ENCODE results near the gene ARID3A.

Gene ARID3A

DNA sequence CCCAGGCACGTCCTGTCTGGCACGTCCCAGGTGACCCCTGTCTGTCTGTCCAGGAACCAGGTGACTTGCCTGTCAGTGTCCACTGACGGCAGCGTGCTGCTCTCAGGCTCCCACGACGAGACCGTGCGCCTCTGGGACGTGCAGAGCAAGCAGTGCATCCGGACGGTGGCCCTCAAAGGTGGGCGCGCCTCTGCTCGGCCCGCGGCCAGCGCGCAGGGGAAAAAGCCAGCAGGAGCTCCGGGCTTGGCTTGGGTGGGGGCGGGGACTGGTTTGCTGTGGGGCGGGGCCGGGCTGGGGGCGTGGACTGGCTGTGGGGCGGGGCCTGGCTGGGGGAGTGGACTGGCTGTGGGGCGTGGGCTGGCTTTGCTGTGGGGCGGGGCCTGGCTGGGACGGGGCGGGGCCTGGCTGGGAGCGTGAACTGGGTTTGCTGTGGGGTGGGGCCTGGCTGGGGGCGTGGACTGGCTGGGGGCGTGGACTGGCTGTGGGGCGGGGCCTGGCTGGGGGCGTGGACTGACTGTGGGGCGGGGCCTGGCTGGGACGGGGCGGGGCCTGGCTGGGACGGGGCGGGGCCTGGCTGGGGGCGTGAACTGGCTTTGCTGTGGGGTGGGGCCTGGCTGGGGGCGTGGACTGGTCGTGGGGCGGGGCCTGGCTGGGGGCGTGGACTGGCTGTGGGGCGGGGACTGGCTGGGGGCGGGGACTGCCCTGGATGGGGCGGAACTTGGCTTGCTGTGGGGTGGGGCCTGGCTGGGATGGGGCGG is 65.5 kb downstream of the ARID3A start:
- DNase-seq: peak; percentile 94

DNA sequence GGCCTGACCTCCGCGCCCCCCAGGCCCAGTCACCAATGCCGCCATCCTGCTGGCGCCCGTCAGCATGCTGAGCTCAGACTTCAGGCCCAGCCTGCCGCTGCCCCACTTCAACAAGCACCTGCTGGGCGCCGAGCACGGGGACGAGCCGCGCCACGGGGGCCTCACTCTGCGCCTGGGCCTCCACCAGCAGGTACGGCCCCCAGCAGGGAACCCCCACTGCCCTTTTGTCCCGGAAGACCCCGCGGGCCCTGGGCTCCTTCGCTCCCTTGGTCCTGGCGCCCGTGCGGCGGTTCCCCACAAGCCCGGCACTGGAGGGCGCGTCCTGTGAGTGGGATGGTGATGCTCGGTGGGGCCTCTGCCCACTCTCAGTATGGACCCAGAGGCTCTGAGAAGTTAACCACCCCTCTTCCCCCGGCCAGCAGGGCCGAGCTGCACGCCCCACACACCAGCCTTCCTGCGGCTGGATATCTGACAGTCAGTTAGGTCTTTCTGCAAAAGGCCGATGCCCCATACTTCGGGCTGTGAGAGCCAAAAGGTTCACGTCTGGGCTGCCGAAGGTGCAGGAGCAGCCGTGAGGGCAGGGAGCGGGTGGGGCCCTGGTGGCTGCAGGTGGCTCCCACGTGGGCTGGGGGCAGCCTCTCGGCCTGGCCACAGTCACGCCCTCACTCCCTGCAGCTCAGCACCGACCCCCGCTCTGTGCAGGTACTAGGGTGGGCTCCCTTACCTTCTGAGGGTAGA is 66.3 kb downstream of the ARID3A start:
- DNase-seq: no peak

DNA sequence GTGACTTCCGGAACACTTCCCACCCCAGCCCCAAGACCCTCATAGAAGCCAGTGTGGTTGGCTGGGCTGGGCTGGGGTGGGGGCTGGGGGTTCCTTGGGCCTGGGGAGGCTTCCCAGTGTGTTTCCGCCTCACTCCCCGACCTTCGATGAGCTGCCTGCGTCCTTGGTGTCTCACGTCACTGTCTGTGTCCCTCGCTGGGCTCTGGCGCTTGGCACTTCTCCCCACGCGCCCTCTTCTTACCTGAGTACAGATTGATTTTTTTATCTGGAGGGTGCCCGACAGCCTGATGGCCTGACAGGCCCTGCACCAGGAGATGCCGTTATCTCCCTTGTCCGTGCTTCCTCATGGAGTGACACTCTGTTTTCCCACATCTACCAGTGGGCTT is 66.8 kb downstream of the ARID3A start:
- no peak for DNase-seq

DNA sequence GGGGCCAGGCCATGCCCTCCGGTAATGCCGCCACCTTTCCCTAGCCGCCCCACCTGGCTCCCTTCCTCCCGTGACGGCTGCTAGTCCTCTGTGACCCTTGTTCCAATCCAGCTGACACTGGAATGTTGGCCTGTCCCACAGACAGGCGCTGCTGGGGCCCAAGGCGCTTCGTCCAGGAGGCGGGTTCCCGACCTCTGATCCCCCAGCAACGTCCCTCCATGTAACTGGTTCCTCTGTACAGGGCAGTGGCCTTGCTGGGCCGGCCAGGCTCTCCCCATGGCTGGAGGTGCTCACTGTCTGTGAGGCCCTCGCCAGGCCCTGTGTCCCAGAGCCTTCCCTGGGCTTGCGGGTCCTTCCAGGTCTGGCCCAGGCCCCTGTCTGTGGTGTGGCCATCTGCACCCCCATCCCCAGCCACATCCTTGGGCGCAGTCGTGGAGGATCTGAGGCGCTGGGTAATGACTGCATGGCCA is 67.6 kb downstream of the ARID3A start:
- no peak for DNase-seq

DNA sequence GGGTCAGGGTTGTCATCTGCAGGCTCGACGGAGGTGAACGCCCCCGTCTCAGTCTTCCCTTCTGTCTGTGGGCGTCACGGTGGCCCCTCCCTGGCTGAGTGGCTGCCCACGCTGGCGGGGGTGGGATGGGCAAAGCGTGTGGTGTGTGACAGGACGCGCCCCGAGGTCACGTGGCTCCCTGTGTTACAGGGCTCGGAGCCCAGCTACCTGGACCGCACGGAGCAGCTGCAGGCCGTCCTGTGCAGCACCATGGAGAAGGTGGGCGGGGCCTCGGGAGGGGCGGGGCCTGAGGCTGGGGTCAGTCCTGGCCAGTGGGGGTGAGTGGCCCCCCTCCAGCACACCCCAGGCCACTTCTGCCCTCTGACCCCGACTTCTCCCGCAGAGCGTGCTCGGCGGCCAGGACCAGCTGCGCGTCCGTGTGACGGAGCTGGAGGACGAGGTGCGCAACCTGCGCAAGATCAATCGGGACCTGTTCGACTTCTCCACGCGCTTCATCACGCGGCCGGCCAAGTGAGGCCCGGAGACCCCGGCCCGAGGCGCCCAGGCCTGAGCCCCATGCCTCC is 68.1 kb downstream of the ARID3A start:
- no peak for DNase-seq

DNA sequence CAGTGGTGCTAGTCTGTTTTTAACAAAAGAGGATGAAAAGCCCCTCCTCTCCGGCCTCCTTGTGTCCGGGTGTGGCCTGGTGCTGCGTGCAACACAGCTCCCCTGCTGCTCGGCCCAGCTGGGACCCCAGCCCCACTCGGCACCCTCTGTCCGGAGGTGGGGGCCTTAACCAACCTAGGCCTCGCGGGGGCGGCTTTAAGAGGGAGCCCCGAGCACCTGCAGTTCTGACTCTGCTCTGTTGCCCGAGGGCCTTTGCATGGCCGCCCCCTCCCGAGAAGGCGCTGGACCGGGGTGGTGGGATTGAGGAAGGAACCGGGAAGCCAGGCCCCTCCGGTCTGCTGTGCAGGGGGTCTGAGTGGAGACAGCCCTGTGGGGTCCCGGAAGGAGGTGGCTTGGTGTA is 68.7 kb downstream of the ARID3A start:
- DNase-seq: no peak

DNA sequence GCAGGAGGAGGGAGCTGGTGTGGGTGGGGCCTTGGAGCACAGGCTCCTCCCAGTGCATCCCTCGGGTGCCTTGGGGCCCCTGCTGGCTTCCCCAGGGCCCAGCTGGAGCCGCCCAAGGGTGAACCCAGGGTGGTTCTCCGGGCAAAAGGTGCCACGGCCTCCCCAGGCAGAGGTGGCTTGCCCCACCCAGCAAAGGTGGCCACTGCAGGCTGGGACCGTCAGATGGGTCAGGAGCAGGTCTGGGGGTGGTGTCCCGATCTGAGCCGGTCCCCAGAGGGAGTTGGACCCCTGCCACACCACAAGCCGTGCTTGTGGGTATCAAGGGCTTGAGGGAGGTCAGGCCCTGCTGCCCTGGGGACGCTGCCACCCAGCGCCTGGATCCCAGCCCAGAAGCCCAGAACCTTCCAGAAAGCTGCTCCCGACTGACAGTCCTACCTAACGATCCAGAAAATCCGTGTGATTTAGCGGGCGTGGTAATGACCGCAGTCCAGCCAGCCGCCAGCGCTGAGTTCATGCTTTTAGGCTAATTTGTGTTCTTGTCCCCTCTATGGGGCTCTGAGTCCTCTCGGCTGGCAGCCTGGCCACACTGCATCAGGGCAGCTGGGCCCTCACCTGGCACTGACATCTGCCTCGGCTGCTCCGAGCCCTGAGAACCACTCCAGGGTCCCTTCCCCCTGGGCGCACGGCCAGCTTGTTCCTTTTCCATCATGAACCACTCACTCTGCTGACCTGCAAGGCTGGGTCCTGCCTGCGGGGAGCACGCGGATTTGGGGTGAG is 69.4 kb downstream of the ARID3A start:
- DNase-seq: no peak

DNA sequence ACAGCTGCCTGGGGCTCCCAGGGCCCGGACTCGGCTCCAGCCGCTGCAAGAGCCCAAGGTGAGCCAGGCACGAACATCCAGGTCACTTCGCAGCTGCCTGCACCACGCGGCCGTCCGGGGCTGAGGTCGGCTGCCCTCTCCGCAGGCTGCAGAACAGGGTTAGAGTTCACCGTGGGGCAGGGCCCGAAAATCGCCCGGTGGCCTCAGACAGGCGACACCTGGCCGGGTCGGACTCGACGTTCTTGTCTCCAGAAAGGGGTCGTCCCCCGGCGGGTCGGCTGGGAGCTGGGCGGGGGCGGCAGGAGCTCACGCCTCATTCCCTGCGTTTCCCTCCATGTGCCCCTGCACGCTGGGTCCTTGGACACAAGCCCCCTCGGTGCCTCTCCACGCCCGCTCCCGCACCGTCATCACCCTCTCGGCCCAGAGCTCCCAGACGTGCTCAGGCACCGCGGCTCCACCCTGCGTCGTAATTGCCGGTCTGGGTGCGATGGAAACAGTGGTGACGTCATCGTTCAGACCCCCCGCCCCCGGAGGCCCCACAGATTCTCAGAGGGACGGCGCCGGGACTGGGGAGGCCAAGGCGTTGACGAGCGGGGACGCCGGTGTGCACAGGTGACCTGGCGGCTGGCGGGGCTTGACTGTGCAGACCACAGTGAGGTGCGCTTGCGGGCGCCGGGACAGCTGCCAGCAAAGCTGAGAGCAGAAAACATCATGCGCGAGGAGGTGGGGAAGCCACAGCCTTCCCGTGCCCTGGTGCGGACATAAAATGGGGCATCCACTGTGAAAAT is 70.4 kb downstream of the ARID3A start:
- DNase-seq: no peak

DNA sequence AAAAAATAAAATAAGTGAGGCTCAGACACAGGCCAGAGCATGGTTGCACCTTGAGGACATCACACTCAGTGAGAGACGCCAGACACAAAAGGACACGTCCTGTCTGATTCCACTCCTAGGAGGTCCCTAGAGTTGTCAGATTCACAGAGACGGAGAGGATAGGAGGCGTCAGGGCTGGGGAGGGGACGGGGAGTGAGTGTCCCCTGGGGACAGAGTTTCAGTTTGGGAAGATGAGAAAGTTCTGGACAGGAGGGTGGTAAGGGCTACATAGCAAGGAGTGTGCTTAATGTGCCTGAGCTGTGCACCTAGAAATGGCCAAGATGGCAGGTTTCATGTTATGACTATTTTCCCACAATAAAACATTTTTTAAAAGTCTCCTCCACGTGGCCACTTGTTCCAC is 72.2 kb downstream of the ARID3A start:
- DNase-seq: no peak

DNA sequence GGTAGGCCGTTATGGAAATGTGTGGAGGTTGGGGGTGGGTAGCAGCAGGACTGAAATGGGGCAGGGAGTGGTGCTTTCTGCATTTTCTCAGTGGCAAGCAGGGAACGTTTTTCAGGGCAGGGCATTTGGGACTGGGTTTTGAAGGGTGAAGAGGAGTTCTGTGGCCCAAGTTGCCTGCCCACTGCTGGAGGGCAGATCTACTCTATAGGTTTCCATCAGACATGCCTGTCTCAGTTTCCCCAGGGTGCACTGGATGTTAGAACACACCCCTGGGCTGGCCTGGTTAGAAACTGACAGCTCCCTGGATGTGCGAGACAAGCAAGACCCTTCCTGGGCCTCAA is 73.5 kb downstream of the ARID3A start:
- DNase-seq: no peak

DNA sequence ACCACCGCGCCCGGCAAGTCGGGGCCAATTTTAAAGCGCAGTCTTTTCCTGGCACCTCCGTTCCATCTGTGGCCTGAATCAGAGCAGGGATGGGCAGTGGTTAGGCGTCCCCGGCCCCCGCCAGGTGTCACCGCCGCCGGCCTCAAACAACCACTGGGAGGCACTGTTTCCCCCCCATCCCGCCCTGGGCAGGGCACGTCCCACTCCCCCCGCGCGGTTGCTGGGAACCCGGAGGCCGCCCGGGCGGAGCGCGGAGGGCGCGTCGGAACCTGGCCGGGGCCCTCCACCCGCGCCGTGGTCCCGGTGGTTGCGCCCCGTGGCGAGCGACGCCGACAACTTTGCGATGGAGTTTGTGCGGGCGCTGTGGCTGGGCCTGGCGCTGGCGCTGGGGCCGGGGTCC is 74.3 kb downstream of the ARID3A start, which contains the start of gene GRIN3B:
Gene GRIN3B (plus strand): TSS at position 325 of the 400 bp plus-strand sequence. CDS start 19 bp downstream, at position 344.
- DNase-seq: peak; percentile 56

DNA sequence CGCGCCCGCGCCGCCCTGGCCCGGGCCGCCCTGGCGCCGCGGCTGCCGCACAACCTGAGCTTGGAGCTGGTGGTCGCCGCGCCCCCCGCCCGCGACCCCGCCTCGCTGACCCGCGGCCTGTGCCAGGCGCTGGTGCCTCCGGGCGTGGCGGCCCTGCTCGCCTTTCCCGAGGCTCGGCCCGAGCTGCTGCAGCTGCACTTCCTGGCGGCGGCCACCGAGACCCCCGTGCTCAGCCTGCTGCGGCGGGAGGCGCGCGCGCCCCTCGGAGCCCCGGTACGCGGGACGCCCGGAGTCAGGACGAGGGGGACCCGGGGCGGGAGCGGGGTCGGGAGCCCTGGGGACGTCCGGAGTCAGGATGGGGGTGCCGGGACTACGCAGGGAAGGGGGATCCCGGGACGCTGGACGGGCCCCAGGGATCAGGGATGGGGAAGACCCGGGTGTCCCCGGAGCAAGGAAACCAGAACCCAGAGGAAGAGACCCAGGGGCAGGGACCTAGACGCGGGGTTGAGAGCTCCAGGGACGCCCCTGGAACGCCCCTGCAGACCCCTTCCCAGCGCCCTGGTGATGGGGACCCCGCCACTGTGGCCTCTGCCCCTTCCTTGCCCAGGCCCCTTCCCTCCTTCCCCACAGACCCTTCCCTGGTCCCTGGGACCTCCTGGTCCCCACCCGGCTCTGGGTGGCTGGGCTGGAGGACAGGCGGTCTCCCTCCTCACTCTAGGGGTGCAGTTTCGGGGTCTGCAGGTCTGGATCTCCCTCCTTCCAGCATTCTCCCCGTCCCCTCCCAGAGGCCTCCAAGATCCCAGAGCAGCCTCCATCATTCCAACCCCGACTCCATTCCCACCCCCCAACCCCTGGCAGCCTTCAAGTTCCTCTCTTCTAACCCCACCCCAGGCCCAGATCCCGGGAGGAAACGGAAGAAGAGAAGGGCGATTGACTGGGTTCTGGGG is 75.0 kb downstream of the ARID3A start:
- no peak for DNase-seq

DNA sequence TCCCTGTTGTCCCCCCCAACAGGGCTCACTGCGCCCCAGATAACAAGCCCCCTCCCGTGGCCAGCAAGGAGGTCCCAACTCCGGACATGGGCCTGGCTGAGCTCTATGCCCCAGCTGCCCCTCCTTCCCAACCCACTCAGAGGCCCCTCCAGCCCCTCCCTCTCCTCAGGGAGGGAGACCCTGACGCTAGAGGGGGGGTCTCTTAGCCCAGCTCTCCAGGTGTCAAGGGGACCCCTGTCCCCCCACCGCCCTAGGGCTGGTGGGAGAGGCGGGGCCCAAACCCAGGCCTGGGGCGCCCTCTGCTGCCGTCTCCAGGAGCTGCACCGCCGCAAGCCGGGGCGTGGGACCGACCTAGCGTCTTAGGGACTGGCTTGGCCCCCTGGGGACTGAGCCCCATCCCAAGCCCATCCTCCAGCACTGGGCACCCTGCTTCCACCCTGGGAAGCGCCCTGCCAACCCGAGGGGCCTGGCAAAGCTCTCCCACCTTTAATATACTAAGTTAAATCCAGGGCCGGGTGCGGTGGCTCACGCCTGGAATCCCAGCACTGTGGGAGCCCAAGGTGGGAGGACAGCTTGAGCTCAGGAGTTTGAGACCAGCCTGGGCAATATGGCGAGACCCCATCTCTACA is 75.8 kb downstream of the ARID3A start:
- peak; percentile 51 for DNase-seq

DNA sequence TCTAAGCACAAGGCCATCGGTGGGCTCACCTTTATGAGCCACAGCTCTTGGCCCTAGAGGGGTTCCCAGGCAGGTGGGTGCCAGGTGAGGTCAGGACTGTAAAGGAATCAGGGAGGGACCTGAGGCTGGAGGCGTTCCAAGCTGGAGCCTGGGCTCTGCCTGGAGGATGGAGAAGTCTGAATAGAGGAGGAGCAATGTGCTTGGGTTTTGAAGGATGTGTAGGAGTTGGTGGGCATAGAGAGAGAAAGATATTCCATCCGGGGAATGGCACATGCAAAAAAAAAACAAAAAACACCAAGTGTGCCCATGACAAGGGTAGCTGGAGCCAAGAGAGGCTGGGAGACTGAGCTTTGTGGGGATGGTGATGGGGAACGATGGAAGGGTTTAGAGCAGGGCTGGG is 76.8 kb downstream of the ARID3A start:
- DNase-seq: no peak

DNA sequence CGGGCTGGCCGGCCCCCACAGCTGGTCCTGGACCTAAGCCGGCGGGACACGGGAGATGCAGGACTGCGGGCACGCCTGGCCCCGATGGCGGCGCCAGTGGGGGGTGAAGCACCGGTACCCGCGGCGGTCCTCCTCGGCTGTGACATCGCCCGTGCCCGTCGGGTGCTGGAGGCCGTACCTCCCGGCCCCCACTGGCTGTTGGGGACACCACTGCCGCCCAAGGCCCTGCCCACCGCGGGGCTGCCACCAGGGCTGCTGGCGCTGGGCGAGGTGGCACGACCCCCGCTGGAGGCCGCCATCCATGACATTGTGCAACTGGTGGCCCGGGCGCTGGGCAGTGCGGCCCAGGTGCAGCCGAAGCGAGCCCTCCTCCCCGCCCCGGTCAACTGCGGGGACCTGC is 77.4 kb downstream of the ARID3A start:
- DNase-seq: no peak

DNA sequence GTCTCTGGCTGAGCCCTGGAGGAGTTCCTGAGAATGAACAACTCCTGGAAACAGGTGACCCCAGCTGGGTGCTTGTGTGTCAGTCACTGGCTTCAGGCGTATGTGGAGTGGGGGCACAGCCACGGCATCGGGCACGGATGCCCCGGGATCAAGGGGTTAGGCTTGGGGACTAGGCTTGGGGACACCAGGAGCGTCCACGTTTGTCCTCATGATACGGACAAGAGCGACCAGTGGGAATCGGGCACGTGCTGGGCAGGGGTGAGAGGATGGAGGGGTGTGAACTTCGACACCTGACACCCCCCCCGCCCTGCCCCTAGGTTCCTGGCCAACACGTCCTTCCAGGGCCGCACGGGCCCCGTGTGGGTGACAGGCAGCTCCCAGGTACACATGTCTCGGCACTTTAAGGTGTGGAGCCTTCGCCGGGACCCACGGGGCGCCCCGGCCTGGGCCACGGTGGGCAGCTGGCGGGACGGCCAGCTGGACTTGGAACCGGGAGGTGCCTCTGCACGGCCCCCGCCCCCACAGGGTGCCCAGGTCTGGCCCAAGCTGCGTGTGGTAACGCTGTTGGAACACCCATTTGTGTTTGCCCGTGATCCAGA is 78.5 kb downstream of the ARID3A start:
- DNase-seq: no peak

DNA sequence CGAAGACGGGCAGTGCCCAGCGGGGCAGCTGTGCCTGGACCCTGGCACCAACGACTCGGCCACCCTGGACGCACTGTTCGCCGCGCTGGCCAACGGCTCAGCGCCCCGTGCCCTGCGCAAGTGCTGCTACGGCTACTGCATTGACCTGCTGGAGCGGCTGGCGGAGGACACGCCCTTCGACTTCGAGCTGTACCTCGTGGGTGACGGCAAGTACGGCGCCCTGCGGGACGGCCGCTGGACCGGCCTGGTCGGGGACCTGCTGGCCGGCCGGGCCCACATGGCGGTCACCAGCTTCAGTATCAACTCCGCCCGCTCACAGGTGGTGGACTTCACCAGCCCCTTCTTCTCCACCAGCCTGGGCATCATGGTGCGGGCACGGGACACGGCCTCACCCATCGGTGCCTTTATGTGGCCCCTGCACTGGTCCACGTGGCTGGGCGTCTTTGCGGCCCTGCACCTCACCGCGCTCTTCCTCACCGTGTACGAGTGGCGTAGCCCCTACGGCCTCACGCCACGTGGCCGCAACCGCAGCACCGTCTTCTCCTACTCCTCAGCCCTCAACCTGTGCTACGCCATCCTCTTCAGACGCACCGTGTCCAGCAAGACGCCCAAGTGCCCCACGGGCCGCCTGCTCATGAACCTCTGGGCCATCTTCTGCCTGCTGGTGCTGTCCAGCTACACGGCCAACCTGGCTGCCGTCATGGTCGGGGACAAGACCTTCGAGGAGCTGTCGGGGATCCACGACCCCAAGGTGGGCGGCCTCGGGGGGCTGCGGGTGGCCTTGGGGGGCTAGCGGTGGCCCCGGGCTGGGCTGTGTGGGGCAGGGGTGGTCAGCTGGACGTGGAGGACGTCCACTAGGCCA is 79.2 kb downstream of the ARID3A start:
- no peak for DNase-seq

DNA sequence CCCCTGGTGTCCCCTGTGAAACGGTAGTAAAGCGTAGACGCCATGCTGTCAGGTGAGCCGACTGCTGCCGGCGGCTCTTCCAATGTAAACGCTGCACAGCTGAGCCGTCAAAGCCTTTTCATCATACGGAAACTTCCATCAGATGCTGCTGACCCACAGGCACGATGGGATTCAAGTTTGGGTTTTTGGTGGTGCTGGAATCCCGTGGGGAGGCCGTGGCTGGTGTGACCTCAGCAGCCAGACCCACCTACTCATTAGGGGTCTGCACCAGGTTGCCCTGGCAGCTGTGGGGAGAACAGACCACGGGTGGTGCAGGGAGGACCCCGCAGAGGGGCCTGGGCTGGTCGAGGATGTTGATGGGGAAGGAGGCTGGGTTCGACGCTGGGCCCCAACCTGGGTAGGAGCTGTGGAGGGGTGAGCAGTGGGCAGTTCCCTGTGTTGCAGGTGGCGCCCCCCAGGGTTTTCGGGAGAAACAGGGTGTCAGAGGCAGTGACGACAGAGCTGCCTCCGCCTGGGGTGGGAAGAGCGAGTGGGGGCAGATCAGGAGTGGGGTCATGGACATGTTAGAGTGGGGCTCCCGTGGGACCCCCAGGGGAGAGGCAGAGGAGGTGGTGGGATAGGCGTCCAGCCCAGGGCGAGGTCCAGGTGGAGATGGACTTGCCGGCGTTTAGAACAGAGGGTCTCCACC is 81.0 kb downstream of the ARID3A start:
- DNase-seq: no peak
